Measurements from ENCODE around the gene SLIT1.

The SLIT1 gene

GRCh38 chr10:97138846-97139245 lies 46.9 kb downstream of the SLIT1 start:
- no peak for DNase-seq

- DNase-seq: no peak
Measured at GRCh38 chr10:97138174-97138573, 47.6 kb downstream of the SLIT1 start.

- DNase-seq: no peak
Measured at GRCh38 chr10:97136756-97137155, 49.0 kb downstream of the SLIT1 start.

GRCh38 chr10:97135464-97135863 lies 50.3 kb downstream of the SLIT1 start:
- no peak for DNase-seq

GRCh38 chr10:97134983-97135382 lies 50.8 kb downstream of the SLIT1 start:
- no peak for DNase-seq

- DNase-seq: no peak
Measured at GRCh38 chr10:97134110-97134509, 51.6 kb downstream of the SLIT1 start.

DNA sequence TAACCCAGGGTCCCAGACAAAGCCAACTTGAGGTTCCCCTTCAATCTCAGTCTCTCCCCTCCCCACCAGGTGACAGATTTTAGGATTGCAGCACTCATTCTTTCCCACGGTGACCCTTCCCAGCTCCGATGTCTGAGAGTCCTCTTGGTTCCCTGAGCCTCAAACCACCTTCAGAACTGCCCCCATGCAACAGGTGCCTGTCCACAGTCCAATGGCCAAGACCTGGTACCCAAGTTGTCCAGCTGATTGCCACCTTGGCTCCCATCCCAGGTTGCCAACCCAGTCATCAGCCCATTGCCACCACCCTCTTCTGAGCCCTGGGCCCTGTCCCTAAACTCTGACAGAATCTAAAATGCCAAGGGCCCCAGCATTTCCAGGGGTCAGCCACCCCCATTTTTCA lies 53.5 kb downstream of the SLIT1 start:
- no peak for DNase-seq

DNA sequence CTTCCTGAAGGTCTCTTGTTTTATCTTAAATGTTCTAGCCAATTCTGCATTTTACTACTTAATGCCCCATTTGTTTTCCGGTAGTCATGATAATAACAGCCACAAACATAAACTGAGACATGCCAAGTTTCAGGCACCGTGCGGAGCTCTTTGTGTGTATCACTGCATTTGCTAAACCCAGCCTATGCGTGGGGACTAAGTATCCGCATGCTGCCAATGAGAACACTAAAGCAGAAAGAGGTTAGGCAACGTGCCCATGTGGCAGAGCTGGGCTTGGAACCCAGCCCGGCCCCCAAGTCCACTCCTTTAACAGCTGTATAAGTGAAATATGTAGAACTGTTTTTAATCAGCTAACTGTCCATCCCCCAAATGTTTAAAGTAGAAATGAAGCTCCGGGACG lies 54.1 kb downstream of the SLIT1 start:
- no peak for DNase-seq

DNA sequence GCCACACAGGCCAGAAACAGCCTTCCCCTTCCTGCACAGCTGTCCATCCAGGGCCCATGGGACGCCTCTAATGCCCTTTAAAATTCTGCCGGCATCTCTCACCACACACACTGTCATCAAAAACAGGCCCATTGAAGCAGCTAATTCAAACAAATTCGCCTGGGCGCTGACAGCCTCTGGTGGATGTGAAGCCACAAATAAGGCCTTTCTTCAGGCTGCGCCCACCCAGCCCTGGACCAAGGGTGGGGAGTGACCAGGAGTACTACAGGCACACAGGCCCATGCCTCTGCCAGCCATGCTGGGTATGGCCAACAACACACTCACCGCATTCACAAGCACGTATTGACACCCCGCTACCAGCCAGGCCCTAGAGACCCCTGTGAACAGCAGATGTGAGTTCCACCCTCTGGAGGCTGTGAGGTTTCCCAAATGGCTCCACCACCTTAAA lies 54.6 kb downstream of the SLIT1 start:
- DNase-seq: no peak

GRCh38 chr10:97129666-97130065 lies 56.1 kb downstream of the SLIT1 start:
- DNase-seq: no peak

- DNase-seq: no peak
Measured at GRCh38 chr10:97128516-97129154, 57.1 kb downstream of the SLIT1 start.

- DNase-seq: peak; percentile 34
Measured at GRCh38 chr10:97128039-97128492, 57.7 kb downstream of the SLIT1 start.

- no peak for DNase-seq
Measured at GRCh38 chr10:97127509-97127908, 58.2 kb downstream of the SLIT1 start.

- no peak for DNase-seq
Measured at GRCh38 chr10:97124211-97124610, 61.5 kb downstream of the SLIT1 start.

- DNase-seq: no peak
Measured at GRCh38 chr10:97123765-97124164, 62.0 kb downstream of the SLIT1 start.

GRCh38 chr10:97121041-97121440 lies 64.7 kb downstream of the SLIT1 start:
- no peak for DNase-seq

- no peak for DNase-seq
Measured at GRCh38 chr10:97120370-97120769, 65.4 kb downstream of the SLIT1 start.

DNA sequence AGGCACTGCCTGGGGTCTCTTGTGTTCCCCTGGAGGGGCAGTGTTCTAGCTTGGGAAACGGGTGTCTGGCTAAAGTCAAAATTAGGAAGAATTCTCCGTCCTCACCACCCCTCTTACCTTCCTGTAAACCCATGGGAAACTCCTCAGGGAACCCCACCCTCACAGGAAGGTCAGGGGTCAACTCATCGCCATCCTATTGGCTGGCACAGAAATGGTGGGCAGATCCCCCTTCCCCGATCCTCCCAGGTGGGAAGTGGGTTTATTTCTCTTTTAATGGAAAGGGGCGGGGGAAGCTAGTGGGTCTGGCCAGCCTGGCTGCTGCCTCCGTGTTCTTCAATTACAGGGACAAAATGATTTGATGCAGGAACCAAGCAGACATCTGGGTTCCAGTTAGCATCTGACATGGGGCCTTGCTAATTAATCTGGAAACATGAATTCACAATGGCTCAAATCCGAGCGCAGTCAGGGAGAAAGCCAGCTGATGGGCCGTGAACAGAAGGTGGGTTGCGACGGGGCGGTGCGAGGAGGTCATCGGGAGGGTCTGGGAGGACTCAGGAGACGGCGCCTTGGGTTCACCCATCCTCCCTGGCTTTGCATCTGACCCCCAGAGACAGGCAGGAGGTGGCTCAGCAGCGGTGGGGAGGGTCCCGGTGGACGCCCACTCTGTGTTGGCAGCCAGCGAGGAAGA lies 66.6 kb downstream of the SLIT1 start:
- DNase-seq: no peak

- DNase-seq: no peak
Measured at GRCh38 chr10:97117372-97117771, 68.4 kb downstream of the SLIT1 start.

DNA sequence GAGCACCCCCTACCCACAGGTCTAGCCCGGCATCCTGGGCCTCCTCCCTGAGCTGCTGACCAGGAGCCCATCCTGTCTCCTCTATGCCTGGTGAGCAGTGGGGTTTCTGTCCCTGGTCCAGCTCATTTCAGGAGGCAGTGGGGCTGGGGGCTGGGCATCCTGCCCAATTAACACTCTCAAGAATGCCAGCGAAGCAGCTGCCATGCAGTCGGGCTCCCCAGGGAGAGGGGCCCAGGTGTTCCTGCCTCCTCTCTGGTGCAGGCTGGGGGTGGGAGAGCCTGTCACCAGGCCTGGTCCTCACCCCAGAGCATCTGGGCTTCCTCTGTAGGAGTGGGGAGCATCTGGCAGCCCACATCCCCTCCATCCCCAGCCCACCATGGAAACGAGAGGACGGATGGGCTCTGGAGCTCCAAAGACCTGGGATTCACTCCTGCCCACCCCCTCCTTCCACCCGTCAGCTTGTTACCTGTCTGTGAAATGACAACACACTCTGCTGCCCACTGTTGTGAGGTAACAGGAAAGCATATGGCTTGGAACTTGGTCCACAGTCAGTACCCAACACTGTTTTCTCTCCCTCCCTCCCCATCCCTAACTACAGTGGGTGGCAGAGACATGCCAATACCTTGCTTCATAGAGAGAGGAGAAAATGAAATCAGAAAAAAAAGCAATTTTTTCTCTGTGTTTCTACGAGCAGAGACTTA lies 69.1 kb downstream of the SLIT1 start:
- peak; percentile 25 for DNase-seq

DNA sequence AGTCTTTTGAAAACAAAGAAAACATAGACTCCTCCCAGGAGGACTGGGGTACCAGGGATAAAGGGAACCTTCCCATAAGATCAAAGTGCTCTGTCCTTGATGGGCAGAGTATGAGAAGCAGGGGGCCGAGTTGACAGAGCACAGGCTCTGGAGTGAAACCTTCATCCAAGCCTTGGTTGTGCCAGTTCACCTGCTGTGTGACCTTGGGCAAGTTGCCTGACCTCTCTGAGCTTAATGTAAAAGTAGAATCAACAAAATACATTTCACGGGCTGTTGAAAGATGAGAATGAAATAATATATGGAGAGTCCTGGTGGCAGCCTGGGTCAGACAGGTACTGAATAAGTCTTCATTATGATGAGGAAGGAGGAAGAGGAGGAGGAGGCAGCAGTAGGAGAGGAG lies 69.9 kb downstream of the SLIT1 start:
- no peak for DNase-seq

DNA sequence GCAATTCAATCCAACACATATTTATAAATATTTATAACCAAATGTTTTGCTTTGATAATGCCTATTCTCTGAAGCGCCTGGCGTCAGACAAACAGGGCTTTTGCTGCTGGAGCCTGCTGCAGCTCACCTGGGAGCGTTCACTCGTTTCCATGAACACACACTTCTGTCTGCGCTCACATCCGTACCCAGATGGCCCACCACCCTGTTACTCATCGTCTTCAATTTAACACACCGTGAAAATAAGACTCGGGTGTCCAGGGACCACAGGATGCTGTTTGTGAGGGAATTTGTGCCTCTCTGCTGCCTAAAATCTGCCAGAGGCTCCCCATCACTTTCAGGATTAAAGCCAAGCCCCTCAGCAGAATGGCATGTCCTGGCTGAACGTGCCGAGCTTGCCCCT lies 74.1 kb downstream of the SLIT1 start:
- no peak for DNase-seq

- DNase-seq: peak; percentile 47
Measured at GRCh38 chr10:97109547-97109946, 76.2 kb downstream of the SLIT1 start.

DNA sequence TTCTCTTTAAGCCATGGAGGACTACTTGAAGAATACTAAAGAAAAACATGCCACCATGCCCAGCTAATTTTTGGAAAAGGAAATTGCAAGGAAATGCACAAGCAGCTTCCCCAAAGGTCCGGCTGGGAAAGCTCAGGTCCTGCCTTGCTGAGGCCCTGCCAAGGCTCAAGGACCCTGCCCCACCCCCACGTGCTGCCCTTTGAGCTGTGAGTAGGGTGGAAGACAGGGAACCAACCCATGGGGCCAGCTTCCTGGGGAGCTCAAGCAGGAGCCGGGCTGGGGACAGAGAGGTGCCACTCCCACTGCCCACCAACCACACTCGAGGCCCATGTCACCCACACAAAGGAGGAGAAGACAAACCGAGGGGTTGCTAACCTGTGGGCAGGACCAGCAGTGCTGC lies 78.2 kb downstream of the SLIT1 start:
- no peak for DNase-seq

Measured in NCI-H1436 treated with DMSO at 0.1 percent for 48 hours (cell line).